Measurements from ENCODE around the gene BANF1.

Gene BANF1

GRCh38 chr11:66042227-66042995, 40.1 kb downstream of the BANF1 start:
- DNase-seq: no peak

DNA sequence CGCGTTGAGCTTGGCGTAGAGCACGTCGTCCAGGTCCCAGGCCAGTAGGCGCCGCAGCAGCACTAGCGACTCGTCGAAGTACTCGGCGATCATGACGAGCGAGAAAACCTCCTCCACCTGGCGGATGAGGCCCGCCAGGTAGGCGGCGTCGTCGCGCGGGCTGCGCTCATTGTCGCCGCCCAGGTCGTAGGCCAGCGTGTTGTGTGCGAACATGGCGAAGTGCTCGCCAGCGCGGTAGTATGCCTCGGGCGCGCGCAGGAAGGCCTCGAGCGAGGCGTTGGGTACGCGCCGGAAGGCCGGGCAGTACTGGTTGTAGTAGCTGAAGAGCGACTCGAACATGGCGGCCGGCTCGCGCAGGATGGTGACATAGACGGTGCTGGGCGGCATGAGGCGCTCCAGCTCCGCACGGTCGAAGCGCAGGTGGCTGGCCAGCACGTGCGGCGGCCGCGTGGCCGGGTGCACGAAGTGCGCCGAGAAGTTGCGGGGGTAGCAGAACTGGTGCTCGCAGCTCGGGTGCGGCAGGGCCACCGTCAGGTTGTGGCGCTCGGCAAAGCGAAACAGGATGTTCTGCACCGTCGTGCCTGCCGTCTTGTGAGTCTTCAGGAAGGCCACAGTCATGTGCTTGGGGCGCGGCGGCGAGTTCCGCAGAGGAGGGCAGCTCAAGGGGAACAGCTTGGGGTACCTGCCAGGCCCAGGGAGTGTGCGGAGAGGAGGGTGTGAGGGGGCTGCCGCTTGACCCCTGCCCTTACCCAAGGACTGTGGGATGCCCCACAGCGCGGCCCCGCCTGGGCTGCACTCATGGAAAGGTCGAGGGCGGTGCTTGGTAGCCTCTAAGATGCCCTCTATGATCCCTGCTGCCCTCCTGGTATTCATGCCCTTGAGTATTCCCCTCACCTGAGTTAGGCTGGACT, 40.9 kb downstream of the BANF1 start:
- DNase-seq: no peak

- no peak for DNase-seq
Measured at GRCh38 chr11:66044757-66045156, 42.5 kb downstream of the BANF1 start.

DNA sequence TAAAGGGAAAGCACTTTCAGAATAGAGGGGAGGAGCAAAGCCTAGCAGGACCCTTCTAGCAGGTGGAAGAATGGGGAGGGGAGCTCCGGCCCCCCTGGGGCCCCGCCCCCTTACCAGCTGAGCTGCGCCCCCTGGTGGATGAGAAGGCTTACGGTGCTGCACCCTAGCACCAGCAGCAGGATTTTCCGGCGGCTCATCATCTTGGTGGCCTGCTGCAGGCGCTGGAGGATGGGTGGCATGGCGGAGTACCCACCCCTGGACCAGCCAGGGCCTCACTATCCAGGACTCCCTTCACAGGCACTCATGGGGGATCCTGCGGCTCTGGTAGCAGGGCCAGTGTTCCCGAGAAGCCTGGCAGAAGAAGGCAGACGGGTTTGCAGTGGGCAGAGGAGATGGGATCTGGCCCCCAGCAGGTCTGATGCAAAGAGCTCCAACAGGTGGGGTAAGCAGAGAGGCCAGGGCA, 42.9 kb downstream of the BANF1 start:
- DNase-seq: peak; percentile 84

GRCh38 chr11:66046901-66047300, 44.6 kb downstream of the BANF1 start:
- DNase-seq: no peak

DNA sequence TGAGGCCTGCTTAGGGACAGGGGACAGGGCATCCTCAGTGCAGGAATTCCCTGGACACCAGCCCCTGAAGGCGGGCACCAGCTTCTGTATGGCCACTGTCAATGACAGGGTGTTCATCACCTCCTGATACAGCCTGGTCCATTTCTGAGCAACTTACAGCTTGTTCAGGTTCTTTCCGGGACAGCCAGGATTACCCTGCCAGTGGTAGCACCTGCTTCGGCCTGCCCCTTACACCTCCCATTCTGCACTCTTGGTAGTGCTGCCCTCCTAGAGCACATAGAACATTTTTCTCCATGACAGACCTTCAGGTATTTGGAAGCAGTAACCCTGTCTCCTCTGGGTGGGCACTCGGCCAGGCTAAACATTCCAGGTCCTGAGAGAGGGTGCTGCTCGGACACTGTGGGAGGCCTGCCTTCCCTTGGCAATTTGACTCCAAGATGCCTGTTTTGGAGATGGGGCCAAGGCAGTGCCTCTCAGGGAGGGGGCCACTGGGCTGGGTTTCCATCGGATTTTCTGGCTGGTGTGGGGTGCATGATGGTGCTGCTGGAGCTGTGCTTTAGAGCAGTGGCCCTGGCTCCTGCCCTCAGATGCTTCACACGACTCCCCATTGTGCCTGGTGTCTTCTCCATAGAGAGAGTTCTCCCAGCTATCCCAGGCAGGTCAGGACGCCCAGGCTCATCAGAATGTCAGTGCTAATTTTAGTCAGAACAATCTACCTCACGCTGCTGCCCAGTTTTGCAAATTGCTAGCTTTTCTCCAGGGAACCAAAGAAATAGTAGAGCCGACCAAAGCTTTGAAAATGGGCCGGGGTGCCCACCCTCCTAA, 45.5 kb downstream of the BANF1 start:
- no peak for DNase-seq

- no peak for DNase-seq
Measured at GRCh38 chr11:66048547-66049323, 46.4 kb downstream of the BANF1 start, which contains the start of gene GAL3ST3. TSS of gene GAL3ST3 (minus strand) at chr11:66049161. CDS start at chr11:66045415, 3,746 bp downstream.

GRCh38 chr11:66050581-66051231, 48.4 kb downstream of the BANF1 start:
- DNase-seq: no peak

DNA sequence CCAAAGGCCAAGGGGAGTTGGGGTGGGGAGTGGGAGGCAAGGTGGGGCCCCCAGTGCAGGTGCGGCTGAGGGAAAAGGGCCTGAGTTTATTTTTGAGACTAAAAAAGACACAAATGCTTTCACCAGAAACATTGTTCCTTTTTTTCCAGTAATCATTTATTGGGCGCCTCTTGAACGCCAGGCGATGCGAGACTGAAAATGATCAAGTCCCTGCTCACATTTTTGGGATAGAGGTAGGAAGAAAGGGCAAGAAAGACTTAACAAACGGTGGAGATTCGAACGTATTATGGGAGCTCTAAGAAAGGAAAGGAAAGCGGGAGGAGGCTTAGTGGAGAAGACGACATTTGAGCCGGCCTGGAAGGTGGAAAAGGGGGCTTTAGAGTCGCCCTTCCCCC, 49.1 kb downstream of the BANF1 start:
- no peak for DNase-seq

DNA sequence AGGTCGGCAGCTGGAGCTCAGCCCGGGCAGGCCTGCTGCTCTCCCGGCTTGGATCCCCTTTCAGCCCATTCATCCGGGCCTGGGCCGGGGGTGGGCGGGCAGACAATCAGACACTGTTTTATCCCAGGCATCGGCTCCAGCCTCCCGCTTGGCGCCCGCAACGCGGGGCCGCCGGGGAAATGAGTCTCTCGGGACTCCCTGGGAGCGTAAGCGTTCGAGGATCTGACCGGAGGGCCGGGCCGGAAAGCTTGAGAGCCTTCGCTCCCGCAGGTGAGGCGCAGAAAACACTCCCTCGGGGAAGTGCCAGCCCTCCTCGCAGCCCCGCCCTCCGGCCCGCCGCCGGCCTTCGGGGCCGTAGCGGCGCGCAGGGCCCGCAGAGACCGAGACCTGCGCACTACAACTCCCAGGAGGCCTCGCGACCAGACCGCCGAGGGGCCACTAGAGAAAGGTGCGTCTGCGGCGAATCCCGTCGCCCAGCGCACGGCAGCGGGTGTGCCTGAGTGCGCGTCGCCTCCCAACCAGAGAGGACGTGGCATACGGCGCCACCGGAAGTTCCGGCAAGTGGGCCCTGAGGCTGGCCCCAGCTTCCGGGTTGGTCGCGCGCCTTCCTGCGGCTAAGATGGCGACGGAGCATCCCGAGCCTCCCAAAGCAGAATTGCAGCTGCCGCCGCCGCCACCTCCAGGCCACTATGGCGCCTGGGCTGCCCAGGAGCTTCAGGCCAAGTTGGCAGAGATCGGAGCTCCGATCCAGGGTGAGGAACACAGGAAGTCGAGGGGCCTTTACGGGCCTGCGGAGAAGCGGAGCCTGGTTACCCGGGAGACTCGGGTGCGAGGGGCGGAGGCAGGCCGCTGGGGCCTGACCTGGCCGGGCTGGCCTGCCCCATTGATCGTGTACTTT, 49.7 kb downstream of the BANF1 start, which contains the start of gene SF3B2:
TSS of gene SF3B2 (plus strand) at position 599 of the 898 bp plus-strand sequence. CDS start at position 620, 21 bp downstream.
- peak; percentile 91 for DNase-seq

- no peak for DNase-seq
Measured at GRCh38 chr11:66052664-66052982, 50.3 kb downstream of the BANF1 start.
